ENCODE data around the gene SSB. TPM values are rescaled to one million over a fixed set of nuclear protein-coding genes. Genes with fewer than 3 reads are reported as not detected.

The SSB gene
- total RNA-seq, 1 donor from 2014 or later = 123 TPM

- TF ChIP-seq CTCF (IDR thresholded peaks at IDR 0.05; ENCODE audit: unreplicated experiment) = no peak
- Mint-ChIP-seq H3K4me1 (no peaks in the 10 kb centered on the region), H3K36me3 (peaks cover 7% of the 10 kb centered on the region), H3K9me3 (peaks cover 3% of the 10 kb centered on the region), H3K27me3 (ENCODE audit: low read depth) (no peaks in the 10 kb centered on the region), H3K4me3 (no peak overlapping the region), H3K27ac (no peak overlapping the region)
- no peak for DNase-seq (ENCODE audit: low spot score in 2 of 2, unreplicated experiment in 2 of 2)
Measured at GRCh38 chr2:169782513-169782912, 16.2 kb upstream of the SSB start.

- Mint-ChIP-seq H3K36me3 (peaks cover 3% of the 10 kb centered on the region), H3K27ac (no peak overlapping the region), H3K4me3 (no peak overlapping the region), H3K4me1 (peaks cover 5% of the 10 kb centered on the region), H3K27me3 (ENCODE audit: low read depth) (peaks cover 7% of the 10 kb centered on the region), H3K9me3 (peaks cover 4% of the 10 kb centered on the region)
- TF ChIP-seq CTCF (IDR thresholded peaks at IDR 0.05; ENCODE audit: unreplicated experiment) = no peak
- no peak for DNase-seq (ENCODE audit: low spot score in 2 of 2, unreplicated experiment in 2 of 2)
Measured at GRCh38 chr2:169790581-169790980, 8.1 kb upstream of the SSB start.

- Mint-ChIP-seq H3K27ac (no peak overlapping the region), H3K4me3 (no peak overlapping the region), H3K27me3 (ENCODE audit: low read depth) (no peaks in the 10 kb centered on the region), H3K9me3 (peaks cover 4% of the 10 kb centered on the region), H3K4me1 (peaks cover 20% of the 10 kb centered on the region), H3K36me3 (peaks cover 3% of the 10 kb centered on the region)
- no peak for DNase-seq (ENCODE audit: low spot score in 2 of 2, unreplicated experiment in 2 of 2)
- no peak for TF ChIP-seq CTCF (IDR thresholded peaks at IDR 0.05; ENCODE audit: unreplicated experiment)
Measured at GRCh38 chr2:169795181-169795580, 3.5 kb upstream of the SSB start.

GRCh38 chr2:169796441-169796840, 2.2 kb upstream of the SSB start:
- no peak for DNase-seq (ENCODE audit: low spot score in 2 of 2, unreplicated experiment in 2 of 2)
- Mint-ChIP-seq H3K36me3 (peaks cover 3% of the 10 kb centered on the region), H3K4me3 (no peak overlapping the region)

GRCh38 chr2:169797601-169798000, 1.1 kb upstream of the SSB start:
- Mint-ChIP-seq H3K9me3 (peaks cover 4% of the 10 kb centered on the region), H3K27ac (peak overlapping the region; percentile 37), H3K4me3 (peak overlapping the region; percentile 50)

More at GRCh38 chr2:169796441-169796840, 2.2 kb upstream of the SSB start:
- Mint-ChIP-seq H3K27ac (peak overlapping the region; percentile 11), H3K9me3 (peaks cover 4% of the 10 kb centered on the region), H3K4me1 (peaks cover 25% of the 10 kb centered on the region), H3K27me3 (ENCODE audit: low read depth) (no peaks in the 10 kb centered on the region)
- TF ChIP-seq CTCF (IDR thresholded peaks at IDR 0.05; ENCODE audit: unreplicated experiment) = no peak

More at GRCh38 chr2:169797601-169798000, 1.1 kb upstream of the SSB start:
- peaks cover 27% of the 10 kb centered on the region for H3K4me1 Mint-ChIP-seq
- no peaks in the 10 kb centered on the region for H3K27me3 Mint-ChIP-seq (ENCODE audit: low read depth)
- no peak for TF ChIP-seq CTCF (IDR thresholded peaks at IDR 0.05; ENCODE audit: unreplicated experiment)
- H3K36me3 Mint-ChIP-seq = peaks cover 6% of the 10 kb centered on the region
- DNase-seq (ENCODE audit: low spot score in 2 of 2, unreplicated experiment in 2 of 2) = no peak
